ENCODE results near the gene RAET1G.
"Not testable (repeated sequence)": the region's sequence is repeated elsewhere in the genome, so short reads cannot be mapped to it uniquely, and the experiment has no call there.

RAET1G gene

GRCh38 chr6:149922642-149923326, at the start of gene RAET1G:
TSS of gene RAET1G (minus strand) at chr6:149923121. CDS start at chr6:149923010, 111 bp downstream.
- DNase-seq (ENCODE audit: extremely low spot score, insufficient read length, low read depth) (no peak), FAIRE-seq (no peak)

GRCh38 chr6:149969635-149970034, 46.7 kb upstream of the RAET1G start:
- FAIRE-seq, result no peak
- DNase-seq (ENCODE audit: extremely low spot score, insufficient read length, low read depth), result no peak

GRCh38 chr6:149968909-149969308, 46.0 kb upstream of the RAET1G start:
- peak; percentile 59 for FAIRE-seq

GRCh38 chr6:149967999-149968398, 45.1 kb upstream of the RAET1G start:
- FAIRE-seq; DNase-seq (ENCODE audit: extremely low spot score, insufficient read length, low read depth): not testable (repeated sequence)

More at GRCh38 chr6:149968909-149969308, 46.0 kb upstream of the RAET1G start:
- not testable (repeated sequence) for DNase-seq (ENCODE audit: extremely low spot score, insufficient read length, low read depth)

- FAIRE-seq (no peak), DNase-seq (ENCODE audit: extremely low spot score, insufficient read length, low read depth) (no peak)
Measured at GRCh38 chr6:149967591-149967990, 44.7 kb upstream of the RAET1G start.

- FAIRE-seq; DNase-seq (ENCODE audit: extremely low spot score, insufficient read length, low read depth): not testable (repeated sequence)
Measured at GRCh38 chr6:149966319-149966718, 43.4 kb upstream of the RAET1G start.

- no peak for DNase-seq (ENCODE audit: extremely low spot score, insufficient read length, low read depth)
Measured at GRCh38 chr6:149965194-149966020, 42.5 kb upstream of the RAET1G start.

GRCh38 chr6:149964308-149965193, 41.6 kb upstream of the RAET1G start:
- no peak for FAIRE-seq

More at GRCh38 chr6:149965194-149966020, 42.5 kb upstream of the RAET1G start:
- no peak for FAIRE-seq

GRCh38 chr6:149963462-149964307, 40.8 kb upstream of the RAET1G start, which contains the start of gene ULBP1:
TSS of gene ULBP1 (plus strand) at chr6:149963943. CDS start at chr6:149964050, 107 bp downstream.
- no peak for FAIRE-seq
- DNase-seq (ENCODE audit: extremely low spot score, insufficient read length, low read depth), result peak; percentile 11

More at GRCh38 chr6:149964308-149965193, 41.6 kb upstream of the RAET1G start:
- DNase-seq (ENCODE audit: extremely low spot score, insufficient read length, low read depth), result no peak

GRCh38 chr6:149963212-149963461, 40.2 kb upstream of the RAET1G start:
- FAIRE-seq, result no peak
- no peak for DNase-seq (ENCODE audit: extremely low spot score, insufficient read length, low read depth)

GRCh38 chr6:149962461-149963211, 39.7 kb upstream of the RAET1G start:
- no peak for FAIRE-seq
- DNase-seq (ENCODE audit: extremely low spot score, insufficient read length, low read depth), result no peak

GRCh38 chr6:149961728-149962425, 39.0 kb upstream of the RAET1G start:
- FAIRE-seq, result no peak
- DNase-seq (ENCODE audit: extremely low spot score, insufficient read length, low read depth), result no peak

- DNase-seq (ENCODE audit: extremely low spot score, insufficient read length, low read depth) (no peak), FAIRE-seq (no peak)
Measured at GRCh38 chr6:149960488-149960887, 37.6 kb upstream of the RAET1G start.

- FAIRE-seq, result not testable (repeated sequence)
Measured at GRCh38 chr6:149959806-149960205, 36.9 kb upstream of the RAET1G start.

GRCh38 chr6:149958124-149958523, 35.2 kb upstream of the RAET1G start:
- not testable (repeated sequence) for DNase-seq (ENCODE audit: extremely low spot score, insufficient read length, low read depth); FAIRE-seq

More at GRCh38 chr6:149959806-149960205, 36.9 kb upstream of the RAET1G start:
- not testable (repeated sequence) for DNase-seq (ENCODE audit: extremely low spot score, insufficient read length, low read depth)

- FAIRE-seq; DNase-seq (ENCODE audit: extremely low spot score, insufficient read length, low read depth): not testable (repeated sequence)
Measured at GRCh38 chr6:149955654-149956317, 32.9 kb upstream of the RAET1G start.

GRCh38 chr6:149954984-149955653, 32.2 kb upstream of the RAET1G start:
- not testable (repeated sequence) for DNase-seq (ENCODE audit: extremely low spot score, insufficient read length, low read depth); FAIRE-seq
